ENCODE results near the gene RNF10.
"Not testable (repeated sequence)": the region's sequence is repeated elsewhere in the genome, so short reads cannot be mapped to it uniquely, and the experiment has no call there.

The RNF10 gene

GRCh38 chr12:120534203-120534702 is at the start of gene RNF10:
Gene RNF10, plus strand, starts transcription at chr12:120534356. Its CDS starts 456 bp downstream, at chr12:120534812.
- DNase-seq, result peak; percentile 59 to 70

- DNase-seq, result no peak
These were observed 47.9 kb upstream of the RNF10 start for GRCh38 chr12:120485961-120486881.

- DNase-seq, result not testable (repeated sequence)
These were observed 46.6 kb upstream of the RNF10 start for GRCh38 chr12:120487552-120487951.

- DNase-seq, result no peak
These were observed 46.0 kb upstream of the RNF10 start for GRCh38 chr12:120488057-120488640.

GRCh38 chr12:120489018-120489417 is 45.1 kb upstream of the RNF10 start:
- no peak for DNase-seq

GRCh38 chr12:120490325-120490724 is 43.8 kb upstream of the RNF10 start:
- no peak for DNase-seq

- no peak for DNase-seq
These were observed 43.2 kb upstream of the RNF10 start for GRCh38 chr12:120490833-120491512.

- no peak for DNase-seq
These were observed 38.9 kb upstream of the RNF10 start for GRCh38 chr12:120495186-120495730.

GRCh38 chr12:120495731-120496412 is 38.3 kb upstream of the RNF10 start, which contains the start of gene DYNLL1:
Gene DYNLL1, plus strand, starts transcription at chr12:120496113. Its CDS starts 309 bp downstream, at chr12:120496422.
- peak; percentile 99 for DNase-seq

GRCh38 chr12:120496413-120497340 is 37.5 kb upstream of the RNF10 start:
- peak; percentile 42 to 57 for DNase-seq

- DNase-seq, result no peak
These were observed 36.5 kb upstream of the RNF10 start for GRCh38 chr12:120497524-120498150.

- no peak for DNase-seq
These were observed 35.2 kb upstream of the RNF10 start for GRCh38 chr12:120498870-120499515.

- no peak for DNase-seq
These were observed 33.6 kb upstream of the RNF10 start for GRCh38 chr12:120500581-120500980.

GRCh38 chr12:120504587-120504986 is 29.6 kb upstream of the RNF10 start:
- DNase-seq, result no peak

GRCh38 chr12:120508537-120508936 is 25.6 kb upstream of the RNF10 start:
- no peak for DNase-seq

- no peak for DNase-seq
These were observed 20.2 kb upstream of the RNF10 start for GRCh38 chr12:120514002-120514401.

GRCh38 chr12:120515496-120515895 is 18.7 kb upstream of the RNF10 start:
- no peak for DNase-seq

GRCh38 chr12:120519324-120519723 is 14.8 kb upstream of the RNF10 start:
- not testable (repeated sequence) for DNase-seq

- DNase-seq, result no peak
These were observed 11.6 kb upstream of the RNF10 start for GRCh38 chr12:120522568-120522967.

Measured in activated CD4-positive, alpha-beta T cell treated with anti-CD3 and anti-CD28 coated beads, Interleukin-2, amount 50 U/mL, for 48 hours (primary cell).